ENCODE measurements around the gene FALEC.

DNA sequence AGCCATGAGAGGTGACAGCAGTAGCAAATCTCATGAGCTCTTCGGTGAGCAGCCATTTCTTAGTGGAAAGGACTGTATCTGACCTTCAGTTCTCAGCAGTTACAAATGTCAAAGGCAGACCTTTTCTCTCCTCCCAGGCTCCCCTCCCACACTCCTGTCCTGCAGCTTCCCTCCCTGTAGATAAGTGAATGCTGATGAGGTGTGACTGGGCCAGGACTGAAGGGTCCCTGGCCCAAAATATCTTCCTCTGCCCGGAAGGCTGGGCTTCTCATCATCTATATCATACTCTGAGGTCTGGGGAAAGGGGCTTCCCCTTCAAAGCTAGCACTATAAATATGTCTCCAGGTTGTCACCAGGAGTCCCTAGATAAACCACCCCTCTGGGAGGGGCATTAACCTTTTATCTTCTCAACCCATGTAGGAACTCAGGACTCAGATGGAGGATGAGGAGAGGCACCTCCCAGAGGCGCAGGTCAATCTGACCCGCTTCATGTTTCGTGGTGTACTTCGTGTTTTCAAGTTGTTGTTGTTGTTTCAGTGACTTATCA lies 30.0 kb downstream of the FALEC start:
- TF ChIP-seq, protein P1, sequence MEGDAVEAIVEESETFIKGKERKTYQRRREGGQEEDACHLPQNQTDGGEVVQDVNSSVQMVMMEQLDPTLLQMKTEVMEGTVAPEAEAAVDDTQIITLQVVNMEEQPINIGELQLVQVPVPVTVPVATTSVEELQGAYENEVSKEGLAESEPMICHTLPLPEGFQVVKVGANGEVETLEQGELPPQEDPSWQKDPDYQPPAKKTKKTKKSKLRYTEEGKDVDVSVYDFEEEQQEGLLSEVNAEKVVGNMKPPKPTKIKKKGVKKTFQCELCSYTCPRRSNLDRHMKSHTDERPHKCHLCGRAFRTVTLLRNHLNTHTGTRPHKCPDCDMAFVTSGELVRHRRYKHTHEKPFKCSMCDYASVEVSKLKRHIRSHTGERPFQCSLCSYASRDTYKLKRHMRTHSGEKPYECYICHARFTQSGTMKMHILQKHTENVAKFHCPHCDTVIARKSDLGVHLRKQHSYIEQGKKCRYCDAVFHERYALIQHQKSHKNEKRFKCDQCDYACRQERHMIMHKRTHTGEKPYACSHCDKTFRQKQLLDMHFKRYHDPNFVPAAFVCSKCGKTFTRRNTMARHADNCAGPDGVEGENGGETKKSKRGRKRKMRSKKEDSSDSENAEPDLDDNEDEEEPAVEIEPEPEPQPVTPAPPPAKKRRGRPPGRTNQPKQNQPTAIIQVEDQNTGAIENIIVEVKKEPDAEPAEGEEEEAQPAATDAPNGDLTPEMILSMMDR (IDR thresholded peaks at IDR 0.05; ENCODE audit: low read depth, low read length) = no peak
- no peak for TF ChIP-seq MYC (IDR thresholded peaks at IDR 0.05; ENCODE audit: low read depth, low read length)
- no peak for TF ChIP-seq POLR2A (IDR thresholded peaks at IDR 0.05; ENCODE audit: extremely low read depth, insufficient read length)
- TF ChIP-seq, protein P2, sequence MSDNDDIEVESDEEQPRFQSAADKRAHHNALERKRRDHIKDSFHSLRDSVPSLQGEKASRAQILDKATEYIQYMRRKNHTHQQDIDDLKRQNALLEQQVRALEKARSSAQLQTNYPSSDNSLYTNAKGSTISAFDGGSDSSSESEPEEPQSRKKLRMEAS (IDR thresholded peaks at IDR 0.05; ENCODE audit: low read depth, low read length) = no peak

All from NB4 (cell line).